DMS53 treated with DMSO at 0.1 percent for 48 hours (cell line): Measurements from ENCODE around the gene SHC1.
A peak's percentile ranks its signal among the peaks of the same experiment; 100 is the strongest.

ENCODE experiments used
- DNase-seq: peaks from one replicate; lab custom pipeline; 2025; ENCODE audit not compliant: unreplicated experiment; lab: John Stamatoyannopoulos, UW

The SHC1 gene

GRCh38 chr1:154970631-154971340, at the start of gene SHC1:
Gene SHC1, minus strand, starts transcription at chr1:154970747. Its CDS starts 221 bp downstream, at chr1:154970526.
- no peak for DNase-seq

GRCh38 chr1:155019377-155020245, 49.1 kb upstream of the SHC1 start:
- no peak for DNase-seq

- no peak for DNase-seq
Measured at GRCh38 chr1:155018617-155019348, 48.2 kb upstream of the SHC1 start.

- no peak for DNase-seq
Measured at GRCh38 chr1:155017946-155018316, 47.4 kb upstream of the SHC1 start.

- peak; percentile 20 for DNase-seq
Measured at GRCh38 chr1:155017041-155017945, 46.7 kb upstream of the SHC1 start.

- DNase-seq = no peak
Measured at GRCh38 chr1:155016231-155016831, 45.8 kb upstream of the SHC1 start.

- no peak for DNase-seq
Measured at GRCh38 chr1:155015527-155016230, 45.1 kb upstream of the SHC1 start.

GRCh38 chr1:155014709-155015508, 44.4 kb upstream of the SHC1 start:
- DNase-seq = no peak

- no peak for DNase-seq
Measured at GRCh38 chr1:155013632-155014031, 43.1 kb upstream of the SHC1 start.

- no peak for DNase-seq
Measured at GRCh38 chr1:155012776-155013602, 42.4 kb upstream of the SHC1 start.

- no peak for DNase-seq
Measured at GRCh38 chr1:155012026-155012546, 41.5 kb upstream of the SHC1 start.

GRCh38 chr1:155011437-155012025, 41.0 kb upstream of the SHC1 start:
- DNase-seq = no peak

- DNase-seq = no peak
Measured at GRCh38 chr1:155011004-155011416, 40.5 kb upstream of the SHC1 start.

- no peak for DNase-seq
Measured at GRCh38 chr1:155010211-155010918, 39.8 kb upstream of the SHC1 start.

GRCh38 chr1:155009742-155010141, 39.2 kb upstream of the SHC1 start:
- DNase-seq = no peak

GRCh38 chr1:155009221-155009711, 38.7 kb upstream of the SHC1 start:
- no peak for DNase-seq
